LNCaP clone FGC (cell line): ENCODE data around the gene ZNF521.

Experiments
- DNase-seq: peaks from one replicate; pipeline ENCODE4 v3.0.0-alpha.2; 2011; ENCODE audit warnings: low read depth
- H3K4me3 ChIP-seq: 2 replicates; pipeline ENCODE4 v1.5.1; 2011; ENCODE audit warnings: mild to moderate bottlenecking, low read depth, low read length, control low read depth
- TF ChIP-seq, protein P1 (sequence below): IDR thresholded peaks from 2 replicates; pipeline ENCODE4 v1.5.1; 2012; ENCODE audit warnings: mild to moderate bottlenecking; ENCODE audit not compliant: control insufficient read depth, insufficient read depth; ENCODE audit errors: extremely low read depth

ZNF521 gene

DNA sequence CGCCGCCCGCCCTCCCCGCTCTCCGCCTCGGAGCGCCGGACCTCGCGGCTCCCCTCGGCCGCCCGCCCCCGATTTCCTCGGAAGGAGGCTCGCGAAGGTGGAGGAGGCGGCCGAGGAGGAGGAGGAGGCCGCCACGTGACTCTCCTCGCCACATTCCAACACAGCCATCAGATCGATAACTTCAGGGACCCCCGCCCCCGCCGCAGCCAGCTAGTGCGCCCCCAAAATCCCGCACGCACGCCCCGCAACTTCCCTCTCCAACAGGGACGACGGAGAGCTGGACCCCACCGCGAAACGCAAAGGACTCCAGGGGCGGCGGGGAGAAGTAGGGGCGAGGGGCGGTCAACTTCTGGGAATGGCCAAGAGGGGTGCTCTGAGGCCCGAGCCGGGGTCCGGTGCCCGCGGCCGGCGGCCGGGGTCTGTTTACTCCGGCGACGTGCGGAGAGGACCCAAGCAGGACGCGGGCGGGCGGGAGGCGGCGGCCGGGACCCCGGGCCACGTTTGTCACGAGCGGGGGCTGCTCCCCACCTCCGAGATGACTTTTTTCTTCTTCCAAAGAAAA lies 2.0 kb downstream of the ZNF521 start:
- no peak for DNase-seq
- H3K4me3 ChIP-seq: no peak overlapping the region
- TF ChIP-seq, protein P1, sequence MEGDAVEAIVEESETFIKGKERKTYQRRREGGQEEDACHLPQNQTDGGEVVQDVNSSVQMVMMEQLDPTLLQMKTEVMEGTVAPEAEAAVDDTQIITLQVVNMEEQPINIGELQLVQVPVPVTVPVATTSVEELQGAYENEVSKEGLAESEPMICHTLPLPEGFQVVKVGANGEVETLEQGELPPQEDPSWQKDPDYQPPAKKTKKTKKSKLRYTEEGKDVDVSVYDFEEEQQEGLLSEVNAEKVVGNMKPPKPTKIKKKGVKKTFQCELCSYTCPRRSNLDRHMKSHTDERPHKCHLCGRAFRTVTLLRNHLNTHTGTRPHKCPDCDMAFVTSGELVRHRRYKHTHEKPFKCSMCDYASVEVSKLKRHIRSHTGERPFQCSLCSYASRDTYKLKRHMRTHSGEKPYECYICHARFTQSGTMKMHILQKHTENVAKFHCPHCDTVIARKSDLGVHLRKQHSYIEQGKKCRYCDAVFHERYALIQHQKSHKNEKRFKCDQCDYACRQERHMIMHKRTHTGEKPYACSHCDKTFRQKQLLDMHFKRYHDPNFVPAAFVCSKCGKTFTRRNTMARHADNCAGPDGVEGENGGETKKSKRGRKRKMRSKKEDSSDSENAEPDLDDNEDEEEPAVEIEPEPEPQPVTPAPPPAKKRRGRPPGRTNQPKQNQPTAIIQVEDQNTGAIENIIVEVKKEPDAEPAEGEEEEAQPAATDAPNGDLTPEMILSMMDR: no peak

GRCh38 chr18:25349131-25349925 lies 2.6 kb downstream of the ZNF521 start:
- TF ChIP-seq, protein P1: no peak
- no peak overlapping the region for H3K4me3 ChIP-seq
- no peak for DNase-seq

DNA sequence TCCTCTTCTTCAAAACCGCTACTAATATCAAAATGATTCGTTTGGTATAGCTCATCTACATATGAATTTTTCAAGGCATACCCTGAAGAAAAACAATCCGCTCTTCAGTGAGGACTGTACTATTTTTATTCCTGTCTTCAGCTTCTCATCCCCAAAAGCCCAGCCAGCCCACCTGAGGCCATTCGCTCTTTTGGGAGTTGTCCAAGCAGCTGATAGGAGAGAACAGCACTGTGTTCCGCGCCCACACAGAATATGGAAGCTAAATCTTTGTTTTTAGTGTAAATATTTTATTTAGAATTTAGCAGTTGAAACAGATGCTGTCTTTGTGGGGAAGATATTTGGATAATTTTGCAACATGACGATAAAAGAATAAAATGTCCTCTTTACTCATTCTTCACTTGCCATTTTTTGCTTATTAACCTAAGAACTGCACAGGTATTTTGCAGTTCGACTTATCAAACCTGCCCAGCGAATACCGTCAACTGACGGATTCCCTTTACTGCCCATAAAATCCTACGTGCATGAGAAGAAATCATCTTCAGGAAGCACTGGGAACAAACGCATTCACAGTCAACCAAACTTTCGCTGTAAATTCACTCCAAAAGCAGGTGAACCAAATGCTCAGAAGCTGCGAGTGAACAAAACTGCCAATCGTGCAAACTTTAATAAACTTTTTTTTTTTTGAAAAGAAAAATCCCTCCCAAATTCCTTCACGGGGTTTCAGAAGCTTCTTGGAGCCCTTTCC lies 3.4 kb downstream of the ZNF521 start:
- TF ChIP-seq, protein P1: no peak
- DNase-seq: no peak
- no peak overlapping the region for H3K4me3 ChIP-seq

DNA sequence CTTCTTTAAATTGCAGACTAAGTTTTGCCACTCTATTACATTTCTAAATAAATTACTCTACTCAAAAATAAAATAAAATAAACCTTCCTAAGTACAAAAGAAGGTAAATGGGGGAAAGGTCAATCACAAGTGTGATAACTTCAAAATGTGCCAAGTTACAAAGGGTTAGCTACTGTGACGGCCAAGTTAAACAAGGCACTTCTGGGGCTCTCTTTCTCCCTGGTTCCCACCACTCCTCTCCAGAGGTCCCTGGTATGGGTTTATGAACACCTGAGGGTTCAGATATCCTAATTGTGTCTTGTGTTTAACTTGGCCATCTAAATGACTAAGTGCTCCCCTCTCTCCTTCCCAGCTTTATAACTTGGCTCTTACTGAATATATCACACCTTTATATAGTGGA lies 5.4 kb downstream of the ZNF521 start:
- H3K4me3 ChIP-seq: no peak overlapping the region
- DNase-seq: no peak
- TF ChIP-seq, protein P1: no peak

DNA sequence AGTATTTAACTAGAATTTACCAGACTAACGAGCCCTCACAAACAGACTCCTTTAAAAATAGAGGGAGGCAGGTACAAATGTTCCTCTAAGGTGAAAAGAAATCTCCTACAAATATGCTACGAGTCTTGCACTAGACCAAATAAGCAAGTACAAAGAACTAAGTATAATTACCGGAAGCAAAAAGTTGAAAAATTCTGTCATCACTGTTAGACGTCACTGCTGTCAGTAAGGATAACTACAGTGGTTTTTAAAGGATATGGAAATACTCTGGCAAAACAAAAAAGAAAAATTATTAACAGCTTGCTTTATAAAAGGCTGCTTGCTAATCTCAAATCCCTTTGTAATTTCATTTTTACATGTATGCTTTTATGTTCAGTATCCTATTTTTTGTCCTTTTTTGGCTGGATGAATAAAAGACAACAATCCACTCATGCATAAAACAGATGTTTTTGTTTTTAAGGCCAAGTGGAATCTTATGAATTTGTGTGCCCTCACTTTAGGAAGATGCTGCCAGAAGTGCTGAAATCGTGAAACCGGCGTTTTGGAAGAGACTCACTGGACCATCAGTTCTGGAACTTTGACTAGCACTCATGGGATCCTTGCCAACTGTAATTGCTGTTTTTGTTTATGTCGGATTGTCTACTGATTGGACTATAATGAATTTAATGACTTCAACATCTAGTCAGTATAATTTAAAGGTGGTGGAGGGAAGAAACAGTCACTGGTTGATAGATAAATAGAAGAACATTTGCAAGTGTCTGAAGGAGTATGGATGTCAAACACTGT lies 6.7 kb downstream of the ZNF521 start:
- no peak for DNase-seq
- TF ChIP-seq, protein P1: no peak
- H3K4me3 ChIP-seq: no peak overlapping the region

GRCh38 chr18:25341831-25342230 lies 10.1 kb downstream of the ZNF521 start:
- DNase-seq: no peak
- TF ChIP-seq, protein P1: no peak
- no peak overlapping the region for H3K4me3 ChIP-seq
